Activated B cell treated with CpG ODN at 0.5 μM for 24 hours (primary cell): Measurements from ENCODE around the gene LDLRAD3. TPM values are rescaled to one million over a fixed set of nuclear protein-coding genes. Genes with fewer than 3 reads are reported as not detected.
A peak's percentile ranks its signal among the peaks of the same experiment; 100 is the strongest.

Source experiments
- ATAC-seq: fragments of 200-7000 bp; cut with Tn5 transposase; one replicate; pipeline ENCODE4 v1.10.0; 2021; ENCODE audit warnings: low read depth, mild to moderate bottlenecking, moderate library complexity
- CTCF ChIA-PET: fragments of 350-600 bp; sonication (Branson Sonifier 250); formaldehyde crosslinking; loops from one replicate; lab custom pipeline; 2021; ENCODE audit warnings: antibody characterized with exemption; lab: Charles Lee
- POLR2A ChIA-PET: fragments of 350-600 bp; sonication (Branson Sonifier 250); formaldehyde crosslinking; loops from one replicate; lab custom pipeline; 2021; ENCODE audit warnings: antibody characterized with exemption; lab: Charles Lee
- DNase-seq: peaks from one replicate; pipeline ENCODE4 v3.0.0; 2022
- H3K27ac Mint-ChIP-seq: one replicate; pipeline ENCODE4 v1.8.0; 2020; ENCODE audit warnings: mixed read lengths
- H3K27me3 Mint-ChIP-seq: one replicate; pipeline ENCODE4 v1.8.0; 2021; ENCODE audit warnings: mixed read lengths
- H3K36me3 Mint-ChIP-seq: one replicate; pipeline ENCODE4 v1.8.0; 2021; ENCODE audit warnings: low read depth, mixed read lengths
- H3K4me1 Mint-ChIP-seq: one replicate; pipeline ENCODE4 v1.8.0; 2021; ENCODE audit warnings: mixed read lengths
- H3K4me3 Mint-ChIP-seq: one replicate; pipeline ENCODE4 v1.8.0; 2020; ENCODE audit warnings: mild to moderate bottlenecking, mixed read lengths
- H3K9me3 Mint-ChIP-seq: one replicate; pipeline ENCODE4 v1.8.0; 2020; ENCODE audit warnings: mixed read lengths
- CTCF ChIP-seq: fragments of 200-600 bp; IDR thresholded peaks from one replicate; pipeline ENCODE4 v1.8.0; 2022; ENCODE audit warnings: antibody characterized with exemption, mild to moderate bottlenecking
- intact Hi-C: fragments of 100-400 bp; cut with micrococcal nuclease; formaldehyde crosslinking; loops from one replicate; pipeline ENCODE4 v1.15.1; 2024
- total RNA-seq: library from RNA; stranded (reverse); gene quantifications from 2 replicates; pipeline ENCODE4 v1.2.3, GENCODE V29; 2022

LDLRAD3 gene
- total RNA-seq, 1 donor from 2014 or later, result not detected

- peaks cover 14% of the 10 kb centered on the region for H3K4me1 Mint-ChIP-seq
- ATAC-seq, result no peak
- no peak overlapping the region for H3K27ac Mint-ChIP-seq
- no peak for TF ChIP-seq CTCF
- no peak for DNase-seq
- no peaks in the 10 kb centered on the region for H3K36me3 Mint-ChIP-seq
- H3K9me3 Mint-ChIP-seq, result no peaks in the 10 kb centered on the region
- H3K27me3 Mint-ChIP-seq, result peaks cover 31% of the 10 kb centered on the region
- ChIA-PET POLR2A (no interaction called here), CTCF (no interaction called here)
- H3K4me3 Mint-ChIP-seq, result peak overlapping the region; percentile 75
- intact Hi-C loops, result no loop called here
Measured at GRCh38 chr11:35945137-35945518, 1.3 kb downstream of the LDLRAD3 start.

- CTCF ChIA-PET, result no interaction called here
- Mint-ChIP-seq H3K27me3 (peaks cover 31% of the 10 kb centered on the region), H3K4me3 (no peak overlapping the region), H3K9me3 (no peaks in the 10 kb centered on the region), H3K4me1 (peaks cover 14% of the 10 kb centered on the region), H3K27ac (no peak overlapping the region), H3K36me3 (no peaks in the 10 kb centered on the region)
- POLR2A ChIA-PET, result no interaction called here
- ATAC-seq (no peak), DNase-seq (no peak)
- no peak for TF ChIP-seq CTCF
- intact Hi-C loops, result no loop called here
Measured at GRCh38 chr11:35946766-35947165, 2.9 kb downstream of the LDLRAD3 start.

- Mint-ChIP-seq H3K4me1 (peaks cover 14% of the 10 kb centered on the region), H3K27ac (no peak overlapping the region), H3K27me3 (peaks cover 27% of the 10 kb centered on the region), H3K9me3 (no peaks in the 10 kb centered on the region), H3K36me3 (no peaks in the 10 kb centered on the region), H3K4me3 (no peak overlapping the region)
- ChIA-PET POLR2A (no interaction called here), CTCF (no interaction called here)
- DNase-seq (no peak), ATAC-seq (no peak)
- no peak for TF ChIP-seq CTCF
- intact Hi-C loops, result no loop called here
Measured at GRCh38 chr11:35947437-35947836, 3.6 kb downstream of the LDLRAD3 start.

- intact Hi-C loops, result no loop called here
- no peaks in the 10 kb centered on the region for H3K9me3 Mint-ChIP-seq
Measured at GRCh38 chr11:35949242-35949641, 5.4 kb downstream of the LDLRAD3 start.

GRCh38 chr11:35950082-35950481, 6.2 kb downstream of the LDLRAD3 start:
- Mint-ChIP-seq H3K4me3 (no peak overlapping the region), H3K36me3 (no peaks in the 10 kb centered on the region), H3K4me1 (no peaks in the 10 kb centered on the region), H3K27me3 (peaks cover 8% of the 10 kb centered on the region), H3K27ac (no peak overlapping the region), H3K9me3 (no peaks in the 10 kb centered on the region)
- no peak for ATAC-seq
- DNase-seq, result no peak
- no peak for TF ChIP-seq CTCF
- intact Hi-C loops, result no loop called here
- ChIA-PET POLR2A (no interaction called here), CTCF (no interaction called here)

More at GRCh38 chr11:35949242-35949641, 5.4 kb downstream of the LDLRAD3 start:
- CTCF ChIA-PET, result no interaction called here
- H3K36me3 Mint-ChIP-seq, result no peaks in the 10 kb centered on the region
- no peak overlapping the region for H3K4me3 Mint-ChIP-seq
- H3K27me3 Mint-ChIP-seq, result peaks cover 15% of the 10 kb centered on the region
- H3K27ac Mint-ChIP-seq, result no peak overlapping the region
- DNase-seq, result no peak
- H3K4me1 Mint-ChIP-seq, result peaks cover 5% of the 10 kb centered on the region
- POLR2A ChIA-PET, result no interaction called here
- ATAC-seq, result no peak
- TF ChIP-seq CTCF, result no peak
